BJ (cell line): ENCODE results near the gene FFAR4. TPM values are rescaled to one million over a fixed set of nuclear protein-coding genes. Genes with fewer than 3 reads are reported as not detected.
A peak's percentile ranks its signal among the peaks of the same experiment; 100 is the strongest.
"Not testable (repeated sequence)": the region's sequence is repeated elsewhere in the genome, so short reads cannot be mapped to it uniquely, and the experiment has no call there.

Experiments used
- CTCF ChIA-PET: fragments of 350-600 bp; formaldehyde crosslinking; extraction: SDS; loops from one replicate; lab custom pipeline; 2021; ENCODE audit warnings: antibody characterized with exemption, inconsistent platforms; lab: Yijun Ruan, JAX
- POLR2A ChIA-PET: fragments of 300-600 bp; sonication (Branson Sonifier 250); formaldehyde crosslinking; extraction: SDS; loops from one replicate; lab custom pipeline; 2021; ENCODE audit warnings: antibody characterized with exemption; lab: Charles Lee
- DNase-seq: peaks from one replicate; pipeline ENCODE4 v3.0.0-alpha.2; 2011; ENCODE audit warnings: low read depth
- H3K27me3 ChIP-seq: 2 replicates; pipeline ENCODE4 v1.6.0; 2011; ENCODE audit warnings: low read length; ENCODE audit not compliant: control insufficient read depth, insufficient read depth
- H3K36me3 ChIP-seq: 2 replicates; pipeline ENCODE4 v1.5.1; 2011; ENCODE audit warnings: low read length; ENCODE audit not compliant: control insufficient read depth, insufficient read depth
- H3K4me3 ChIP-seq: 2 replicates; pipeline ENCODE4 v1.5.1; 2011; ENCODE audit warnings: low read depth, mild to moderate bottlenecking, control low read depth, low read length
- polyA minus RNA-seq: library from RNA; depleted of rRNA, polyadenylated mRNA; stranded (reverse); fragments of >200 nt; gene quantifications from 2 replicates; pipeline ENCODE4 v1.2.3, GENCODE V29; 2011; rRNA and poly(A)+ RNA removed
- polyA plus RNA-seq: library from polyadenylated mRNA; depleted of rRNA; stranded (reverse); fragments of >200 nt; gene quantifications from 2 replicates; pipeline ENCODE4 v1.2.3, GENCODE V29; 2011; rRNA removed
- TF ChIP-seq, protein P1 (sequence below): IDR thresholded peaks from 2 replicates; pipeline ENCODE4 v1.5.1; 2011; ENCODE audit warnings: low read depth, mild to moderate bottlenecking, control low read depth, inconsistent platforms, low read length, moderate library complexity; ENCODE audit not compliant: insufficient read depth

The FFAR4 gene
- not detected in 2 replicates for polyA plus RNA-seq
- not detected in 2 replicates for polyA minus RNA-seq

DNA sequence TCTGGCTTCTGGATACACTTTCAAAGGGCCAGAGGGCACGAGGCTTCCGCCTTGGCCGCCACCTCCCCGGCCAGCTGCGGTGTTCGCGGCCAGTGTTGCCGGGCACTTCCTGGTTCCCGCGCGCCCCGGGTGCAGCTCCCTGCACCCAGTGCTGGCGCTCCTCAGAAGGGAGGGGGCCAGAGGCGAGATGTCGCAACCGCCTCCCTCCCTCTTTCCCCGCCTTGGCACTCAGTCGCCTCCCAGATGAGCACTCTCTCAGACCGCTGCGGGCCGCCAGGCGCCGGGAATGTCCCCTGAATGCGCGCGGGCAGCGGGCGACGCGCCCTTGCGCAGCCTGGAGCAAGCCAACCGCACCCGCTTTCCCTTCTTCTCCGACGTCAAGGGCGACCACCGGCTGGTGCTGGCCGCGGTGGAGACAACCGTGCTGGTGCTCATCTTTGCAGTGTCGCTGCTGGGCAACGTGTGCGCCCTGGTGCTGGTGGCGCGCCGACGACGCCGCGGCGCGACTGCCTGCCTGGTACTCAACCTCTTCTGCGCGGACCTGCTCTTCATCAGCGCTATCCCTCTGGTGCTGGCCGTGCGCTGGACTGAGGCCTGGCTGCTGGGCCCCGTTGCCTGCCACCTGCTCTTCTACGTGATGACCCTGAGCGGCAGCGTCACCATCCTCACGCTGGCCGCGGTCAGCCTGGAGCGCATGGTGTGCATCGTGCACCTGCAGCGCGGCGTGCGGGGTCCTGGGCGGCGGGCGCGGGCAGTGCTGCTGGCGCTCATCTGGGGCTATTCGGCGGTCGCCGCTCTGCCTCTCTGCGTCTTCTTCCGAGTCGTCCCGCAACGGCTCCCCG, at the start of gene FFAR4:
Gene FFAR4, plus strand, starts transcription at position 231 of the 842 bp plus-strand sequence. Its CDS starts 56 bp downstream, at position 287.
- ChIA-PET POLR2A (no interaction called here), CTCF (interaction anchor here (1.7 kb wide), 1 partner anchor 12 kb away, joined by 14 read pairs; no protein-coding TSS in a partner anchor)
- H3K4me3 ChIP-seq, result no peak within 1 kb of the TSS
- DNase-seq, result no peak
- H3K27me3 ChIP-seq, result peaks cover 19% of the 10 kb centered on the region
- no peaks in the 10 kb centered on the region for H3K36me3 ChIP-seq
- TF ChIP-seq, protein P1, sequence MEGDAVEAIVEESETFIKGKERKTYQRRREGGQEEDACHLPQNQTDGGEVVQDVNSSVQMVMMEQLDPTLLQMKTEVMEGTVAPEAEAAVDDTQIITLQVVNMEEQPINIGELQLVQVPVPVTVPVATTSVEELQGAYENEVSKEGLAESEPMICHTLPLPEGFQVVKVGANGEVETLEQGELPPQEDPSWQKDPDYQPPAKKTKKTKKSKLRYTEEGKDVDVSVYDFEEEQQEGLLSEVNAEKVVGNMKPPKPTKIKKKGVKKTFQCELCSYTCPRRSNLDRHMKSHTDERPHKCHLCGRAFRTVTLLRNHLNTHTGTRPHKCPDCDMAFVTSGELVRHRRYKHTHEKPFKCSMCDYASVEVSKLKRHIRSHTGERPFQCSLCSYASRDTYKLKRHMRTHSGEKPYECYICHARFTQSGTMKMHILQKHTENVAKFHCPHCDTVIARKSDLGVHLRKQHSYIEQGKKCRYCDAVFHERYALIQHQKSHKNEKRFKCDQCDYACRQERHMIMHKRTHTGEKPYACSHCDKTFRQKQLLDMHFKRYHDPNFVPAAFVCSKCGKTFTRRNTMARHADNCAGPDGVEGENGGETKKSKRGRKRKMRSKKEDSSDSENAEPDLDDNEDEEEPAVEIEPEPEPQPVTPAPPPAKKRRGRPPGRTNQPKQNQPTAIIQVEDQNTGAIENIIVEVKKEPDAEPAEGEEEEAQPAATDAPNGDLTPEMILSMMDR, result no peak

DNA sequence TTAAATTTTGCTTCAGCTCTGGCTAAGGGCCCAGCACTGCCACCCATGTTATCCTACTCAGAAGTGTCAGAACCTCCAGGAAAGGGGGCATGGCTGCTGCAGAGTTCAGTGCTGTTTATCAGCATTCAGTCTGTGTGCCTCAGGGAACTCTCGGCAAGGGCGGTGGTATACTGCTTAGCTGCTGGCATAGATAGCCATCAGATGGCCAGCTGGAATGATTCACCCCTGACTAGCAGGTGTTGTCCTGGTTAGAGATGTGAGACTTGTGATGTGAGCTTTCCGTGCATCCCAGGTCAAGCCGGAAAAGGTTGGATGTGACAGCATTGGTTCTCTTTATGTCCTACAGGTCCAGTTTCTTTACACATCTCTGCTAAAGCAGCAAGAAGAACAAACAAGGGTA, 47.9 kb upstream of the FFAR4 start:
- no peaks in the 10 kb centered on the region for H3K27me3 ChIP-seq
- ChIA-PET CTCF (no interaction called here), POLR2A (no interaction called here)
- H3K4me3 ChIP-seq, result no peak overlapping the region
- no peaks in the 10 kb centered on the region; the same call in 1 of the 2 replicates for H3K36me3 ChIP-seq
- TF ChIP-seq, protein P1, result no peak
- DNase-seq, result no peak

DNA sequence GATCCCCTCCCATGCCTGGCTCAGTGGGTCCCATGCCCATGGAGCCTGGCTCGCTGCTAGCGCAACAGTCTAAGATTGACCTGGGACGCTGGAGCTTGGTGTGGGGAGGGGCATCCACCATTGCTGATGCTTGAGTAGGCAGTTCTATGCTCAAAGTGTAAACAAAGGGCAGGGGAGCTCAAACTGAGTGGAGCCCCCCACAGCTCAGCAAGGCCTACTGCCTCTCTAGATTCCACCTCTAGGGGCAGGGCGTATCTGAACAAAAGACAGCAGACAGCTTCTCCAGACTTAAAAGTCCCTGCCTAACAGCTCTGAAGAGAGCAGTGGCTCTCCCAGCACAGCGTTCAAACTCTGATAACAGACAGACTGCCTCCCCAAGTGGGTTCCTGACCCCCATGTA, 31.2 kb upstream of the FFAR4 start:
- no peak overlapping the region for H3K4me3 ChIP-seq
- ChIA-PET CTCF (interaction anchor here (2.0 kb wide), 1 partner anchor 20 kb away, joined by 4 read pairs; no protein-coding TSS in a partner anchor), POLR2A (no interaction called here)
- TF ChIP-seq, protein P1, result no peak
- H3K27me3 ChIP-seq, result no peaks in the 10 kb centered on the region
- no peaks in the 10 kb centered on the region for H3K36me3 ChIP-seq
- no peak for DNase-seq

DNA sequence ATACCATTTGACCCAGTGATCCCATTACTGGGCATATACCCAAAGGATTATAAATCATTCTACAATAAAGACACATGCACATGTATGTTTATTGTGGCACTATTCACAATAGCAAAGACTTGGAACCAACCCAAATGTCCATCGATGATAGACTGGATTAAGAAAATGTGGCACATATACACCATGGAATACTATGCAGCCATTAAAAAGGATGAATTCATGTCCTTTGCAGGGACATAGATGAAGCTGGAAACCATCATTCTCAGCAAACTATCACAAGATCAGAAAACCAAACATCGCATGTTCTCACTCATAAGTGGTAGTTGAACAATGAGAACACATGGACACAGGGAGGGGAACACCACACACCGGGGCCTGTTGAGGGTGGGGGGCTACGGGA, 25.6 kb upstream of the FFAR4 start:
- CTCF ChIA-PET, result interaction anchor here (2.0 kb wide), 1 partner anchor 275 kb away, joined by 7 read pairs; no protein-coding TSS in a partner anchor
- POLR2A ChIA-PET, H3K36me3 ChIP-seq: not testable (repeated sequence)

DNA sequence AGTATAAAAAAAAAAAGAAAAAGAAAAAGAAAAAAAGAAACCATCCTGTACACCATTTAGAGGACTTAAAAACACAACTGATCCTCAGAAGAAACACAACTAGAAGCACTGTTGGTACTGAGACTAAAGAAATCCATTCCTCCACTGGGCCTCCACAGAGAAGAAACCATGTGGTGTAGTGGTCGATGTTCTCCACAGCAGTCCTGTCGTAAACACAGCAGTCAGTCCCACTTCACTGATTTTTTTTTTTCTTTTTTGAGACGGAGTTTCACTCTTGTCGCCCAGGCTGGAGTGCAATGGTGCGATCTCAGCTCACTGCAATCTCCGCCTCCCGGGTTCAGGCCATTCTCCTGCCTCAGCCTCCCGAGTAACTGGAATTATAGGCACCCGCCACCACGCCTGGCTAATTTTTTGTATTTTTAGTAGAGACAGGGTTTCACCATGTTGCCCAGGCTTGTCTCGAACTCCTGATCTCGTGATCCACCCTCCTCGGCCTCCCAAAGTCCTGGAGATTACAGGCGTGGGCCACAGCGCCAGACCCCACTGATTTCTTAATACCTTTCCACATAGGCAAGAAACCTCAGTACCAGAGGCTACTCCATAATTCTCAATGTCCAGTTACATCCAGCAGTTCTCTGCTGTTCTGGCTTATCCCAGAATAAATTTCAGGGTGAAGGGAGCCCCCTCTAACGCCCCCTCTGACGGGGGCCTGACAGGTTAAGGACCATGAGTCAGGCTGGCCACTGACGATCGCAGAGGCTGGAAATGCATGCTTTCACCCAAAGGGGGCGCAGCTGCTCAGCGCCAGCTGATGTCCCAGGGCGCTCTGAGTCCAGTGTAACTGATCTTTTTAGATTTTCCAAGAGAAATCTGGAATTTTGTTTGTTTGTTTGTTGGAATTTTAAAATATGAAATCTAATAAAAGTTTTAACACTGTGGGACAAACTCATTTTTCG, 24.8 kb upstream of the FFAR4 start:
- TF ChIP-seq, protein P1, result peak; percentile 95
- H3K36me3 ChIP-seq, result no peaks in the 10 kb centered on the region
- 0 out of 2 replicates have a peak overlapping the region, but pooled peaks have one; percentile 4 for H3K4me3 ChIP-seq
- no peaks in the 10 kb centered on the region for H3K27me3 ChIP-seq
- no peak for DNase-seq
- POLR2A ChIA-PET, result no interaction called here
- CTCF ChIA-PET, result interaction anchor here (0.6 to 4.5 kb wide), 20 partner anchors 9 to 317 kb away, joined by 3 to 19 read pairs (median 6); no protein-coding TSS in a partner anchor

More for the DNA sequence above, 25.6 kb upstream of the FFAR4 start:
- DNase-seq, H3K4me3 ChIP-seq, H3K27me3 ChIP-seq: not testable (repeated sequence)
